Measurements from ENCODE around the gene CHTF18. TPM values are rescaled to one million over a fixed set of nuclear protein-coding genes. Genes with fewer than 3 reads are reported as not detected.

Gene CHTF18
- total RNA-seq, 1 experiment from 2014 or later, result 30.9 TPM

- H3K36me3 Mint-ChIP-seq (ENCODE audit: insufficient read depth, unreplicated experiment), result no peaks in the 10 kb centered on the region
- H3K27me3 Mint-ChIP-seq (ENCODE audit: insufficient read depth, unreplicated experiment), result no peaks in the 10 kb centered on the region
- no peak for TF ChIP-seq CTCF (IDR thresholded peaks at IDR 0.05; ENCODE audit: unreplicated experiment)
- peaks cover 5% of the 10 kb centered on the region for H3K4me1 Mint-ChIP-seq (ENCODE audit: insufficient read depth, unreplicated experiment)
- ChIA-PET POLR2A (no interaction called here), CTCF (interaction anchor here (1.0 kb wide), 1 partner anchor 10 kb away, joined by 3 read pairs; no protein-coding TSS in a partner anchor)
- no peak overlapping the region for H3K4me3 Mint-ChIP-seq (ENCODE audit: unreplicated experiment)
- DNase-seq (ENCODE audit: unreplicated experiment), result no peak
- no peak overlapping the region for H3K27ac Mint-ChIP-seq (ENCODE audit: low read depth, unreplicated experiment)
- no peaks in the 10 kb centered on the region for H3K9me3 Mint-ChIP-seq (ENCODE audit: unreplicated experiment)
- intact Hi-C loops (cut with micrococcal nuclease), result no loop called here
- BruUV-seq (replicated peaks), result no TSS peak
These were observed 22.2 kb upstream of the CHTF18 start for GRCh38 chr16:766008-766819.

- Mint-ChIP-seq H3K4me3 (ENCODE audit: unreplicated experiment) (no peak overlapping the region), H3K9me3 (ENCODE audit: unreplicated experiment) (no peaks in the 10 kb centered on the region), H3K4me1 (ENCODE audit: insufficient read depth, unreplicated experiment) (no peaks in the 10 kb centered on the region), H3K27ac (ENCODE audit: low read depth, unreplicated experiment) (no peak overlapping the region), H3K27me3 (ENCODE audit: insufficient read depth, unreplicated experiment) (no peaks in the 10 kb centered on the region), H3K36me3 (ENCODE audit: insufficient read depth, unreplicated experiment) (no peaks in the 10 kb centered on the region)
- intact Hi-C loops (cut with micrococcal nuclease), result no loop called here
- no peak for DNase-seq (ENCODE audit: unreplicated experiment)
- TF ChIP-seq CTCF (IDR thresholded peaks at IDR 0.05; ENCODE audit: unreplicated experiment), result no peak
- no TSS peak for BruUV-seq (replicated peaks)
- POLR2A ChIA-PET, result no interaction called here
- CTCF ChIA-PET, result no interaction called here
These were observed 21.4 kb upstream of the CHTF18 start for GRCh38 chr16:766820-767640.

GRCh38 chr16:767743-768235, 20.6 kb upstream of the CHTF18 start:
- no peak for DNase-seq (ENCODE audit: unreplicated experiment)
- Mint-ChIP-seq H3K27me3 (ENCODE audit: insufficient read depth, unreplicated experiment) (no peaks in the 10 kb centered on the region), H3K4me3 (ENCODE audit: unreplicated experiment) (no peak overlapping the region), H3K9me3 (ENCODE audit: unreplicated experiment) (no peaks in the 10 kb centered on the region), H3K36me3 (ENCODE audit: insufficient read depth, unreplicated experiment) (no peaks in the 10 kb centered on the region), H3K27ac (ENCODE audit: low read depth, unreplicated experiment) (no peak overlapping the region), H3K4me1 (ENCODE audit: insufficient read depth, unreplicated experiment) (no peaks in the 10 kb centered on the region)
- no TSS peak for BruUV-seq (replicated peaks)
- CTCF ChIA-PET, result no interaction called here
- intact Hi-C loops (cut with micrococcal nuclease), result no loop called here
- no peak for TF ChIP-seq CTCF (IDR thresholded peaks at IDR 0.05; ENCODE audit: unreplicated experiment)
- POLR2A ChIA-PET, result no interaction called here

GRCh38 chr16:768428-768827, 20.0 kb upstream of the CHTF18 start:
- DNase-seq (ENCODE audit: unreplicated experiment), result no peak
- Mint-ChIP-seq H3K4me1 (ENCODE audit: insufficient read depth, unreplicated experiment) (no peaks in the 10 kb centered on the region), H3K4me3 (ENCODE audit: unreplicated experiment) (no peak overlapping the region), H3K9me3 (ENCODE audit: unreplicated experiment) (no peaks in the 10 kb centered on the region), H3K27ac (ENCODE audit: low read depth, unreplicated experiment) (no peak overlapping the region), H3K27me3 (ENCODE audit: insufficient read depth, unreplicated experiment) (no peaks in the 10 kb centered on the region), H3K36me3 (ENCODE audit: insufficient read depth, unreplicated experiment) (no peaks in the 10 kb centered on the region)
- ChIA-PET POLR2A (interaction anchor here (0.6 kb wide), 1 partner anchor 42 kb away, joined by 4 read pairs; the partner anchor contains the start of gene CCDC78), CTCF (no interaction called here)
- TF ChIP-seq CTCF (IDR thresholded peaks at IDR 0.05; ENCODE audit: unreplicated experiment), result no peak
- no TSS peak for BruUV-seq (replicated peaks)
- intact Hi-C loops (cut with micrococcal nuclease), result no loop called here
